ENCODE results near the gene PRPF40B. TPM values are rescaled to one million over a fixed set of nuclear protein-coding genes. Genes with fewer than 3 reads are reported as not detected.

The PRPF40B gene
- total RNA-seq, 2 donors from 2014 or later, result 21.9 to 31.4 TPM

DNA sequence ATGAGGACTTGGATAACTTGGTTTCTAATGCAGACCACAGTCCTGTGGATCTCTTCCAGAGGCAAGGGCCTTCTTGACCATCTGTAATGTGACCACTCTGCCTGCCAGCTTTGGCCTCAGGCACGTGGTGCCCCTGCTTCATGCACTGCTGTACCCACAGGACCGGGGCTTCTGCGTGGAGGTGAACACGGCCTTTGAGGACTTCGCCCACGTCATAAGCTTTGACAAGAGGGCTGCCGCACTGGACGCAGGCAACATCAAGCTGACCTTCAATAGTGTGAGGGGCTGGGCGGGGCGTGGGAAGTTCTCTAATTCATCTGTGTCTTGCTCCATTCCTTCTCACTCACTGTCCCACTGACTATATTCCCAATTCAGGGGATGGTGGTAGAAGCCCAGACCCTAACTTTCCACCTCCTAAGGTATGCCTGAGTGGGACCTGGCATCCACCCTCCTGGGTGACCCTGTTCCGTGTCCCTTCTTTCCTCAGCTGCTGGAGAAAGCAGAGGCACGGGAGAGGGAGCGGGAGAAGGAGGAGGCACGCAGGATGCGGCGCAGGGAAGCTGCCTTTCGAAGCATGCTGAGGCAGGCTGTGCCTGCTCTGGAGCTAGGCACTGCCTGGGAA lies 18.5 kb downstream of the PRPF40B start:
- ATAC-seq (ENCODE audit: insufficient number of reproducible peaks, low FRiP score, low read depth) (no peak), DNase-seq (ENCODE audit: low spot score) (no peak)
- Histone ChIP-seq H3K27me3 (replicated peaks; ENCODE audit: insufficient read depth) (no peaks in the 10 kb centered on the region), H3K4me1 (ENCODE audit: control insufficient read depth in 1 of 2, low read depth in 2 of 2) (peaks cover 0 to 1% of the 10 kb centered on the region in 2 donors), H3K27ac (no peak overlapping the region), H3K4me3 (no peak overlapping the region), H3K9me3 (no peaks in the 10 kb centered on the region), H3K36me3 (peaks cover 54% of the 10 kb centered on the region)
- TF ChIP-seq, protein P1, sequence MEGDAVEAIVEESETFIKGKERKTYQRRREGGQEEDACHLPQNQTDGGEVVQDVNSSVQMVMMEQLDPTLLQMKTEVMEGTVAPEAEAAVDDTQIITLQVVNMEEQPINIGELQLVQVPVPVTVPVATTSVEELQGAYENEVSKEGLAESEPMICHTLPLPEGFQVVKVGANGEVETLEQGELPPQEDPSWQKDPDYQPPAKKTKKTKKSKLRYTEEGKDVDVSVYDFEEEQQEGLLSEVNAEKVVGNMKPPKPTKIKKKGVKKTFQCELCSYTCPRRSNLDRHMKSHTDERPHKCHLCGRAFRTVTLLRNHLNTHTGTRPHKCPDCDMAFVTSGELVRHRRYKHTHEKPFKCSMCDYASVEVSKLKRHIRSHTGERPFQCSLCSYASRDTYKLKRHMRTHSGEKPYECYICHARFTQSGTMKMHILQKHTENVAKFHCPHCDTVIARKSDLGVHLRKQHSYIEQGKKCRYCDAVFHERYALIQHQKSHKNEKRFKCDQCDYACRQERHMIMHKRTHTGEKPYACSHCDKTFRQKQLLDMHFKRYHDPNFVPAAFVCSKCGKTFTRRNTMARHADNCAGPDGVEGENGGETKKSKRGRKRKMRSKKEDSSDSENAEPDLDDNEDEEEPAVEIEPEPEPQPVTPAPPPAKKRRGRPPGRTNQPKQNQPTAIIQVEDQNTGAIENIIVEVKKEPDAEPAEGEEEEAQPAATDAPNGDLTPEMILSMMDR (IDR thresholded peaks at IDR 0.05), result no peak

DNA sequence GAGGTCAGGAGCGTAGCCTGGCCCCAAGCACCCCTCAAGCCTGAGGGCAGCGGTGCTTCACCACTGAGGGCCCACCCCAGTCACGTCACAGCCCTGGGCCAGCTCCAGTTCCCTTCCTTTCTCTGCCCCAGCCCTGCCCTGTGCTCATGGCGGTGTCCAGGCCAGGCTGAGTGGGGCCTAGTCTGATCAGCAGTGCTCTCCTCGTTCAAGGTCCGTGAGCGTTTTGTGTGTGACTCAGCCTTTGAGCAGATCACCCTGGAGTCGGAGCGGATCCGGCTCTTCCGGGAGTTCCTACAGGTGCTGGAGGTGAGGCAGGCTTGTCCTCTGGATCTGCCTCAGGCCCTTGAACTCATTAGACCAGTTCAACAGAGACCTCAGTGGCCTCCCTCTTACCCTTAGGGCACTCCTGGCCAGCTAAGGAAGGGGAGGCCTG lies 19.0 kb downstream of the PRPF40B start:
- H3K36me3 ChIP-seq, result peaks cover 53% of the 10 kb centered on the region
- no peaks in the 10 kb centered on the region for H3K27me3 ChIP-seq (replicated peaks; ENCODE audit: insufficient read depth)
- no peak for ATAC-seq (ENCODE audit: insufficient number of reproducible peaks, low FRiP score, low read depth)
- no peaks in the 10 kb centered on the region for H3K9me3 ChIP-seq
- DNase-seq (ENCODE audit: low spot score), result no peak
- peaks cover 5 to 7% of the 10 kb centered on the region in 2 donors for H3K4me1 ChIP-seq (ENCODE audit: control insufficient read depth in 1 of 2, low read depth in 2 of 2)
- no peak overlapping the region for H3K27ac ChIP-seq
- H3K4me3 ChIP-seq, result no peak overlapping the region
- TF ChIP-seq, protein P1 (IDR thresholded peaks at IDR 0.05), result no peak

DNA sequence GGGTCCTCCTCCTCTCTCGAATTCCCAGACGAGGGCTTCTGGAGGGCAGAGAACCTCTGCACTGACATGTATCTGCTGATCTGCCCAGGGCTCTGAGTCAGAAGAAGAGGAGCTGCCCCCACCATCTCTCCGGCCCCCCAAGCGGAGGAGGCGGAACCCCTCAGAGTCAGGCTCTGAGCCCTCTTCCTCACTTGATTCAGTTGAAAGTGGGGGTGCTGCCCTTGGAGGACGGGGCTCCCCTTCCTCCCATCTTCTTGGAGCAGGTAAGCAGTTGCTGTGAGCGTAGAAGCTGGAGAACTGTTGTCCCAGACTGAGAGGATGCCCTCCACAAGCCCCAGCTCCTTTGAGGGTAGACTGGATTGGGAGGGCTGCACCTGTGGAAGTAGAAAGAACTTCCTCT lies 19.8 kb downstream of the PRPF40B start:
- DNase-seq (ENCODE audit: low spot score), result no peak
- TF ChIP-seq, protein P1 (IDR thresholded peaks at IDR 0.05), result no peak
- no peak overlapping the region for H3K27ac ChIP-seq

DNA sequence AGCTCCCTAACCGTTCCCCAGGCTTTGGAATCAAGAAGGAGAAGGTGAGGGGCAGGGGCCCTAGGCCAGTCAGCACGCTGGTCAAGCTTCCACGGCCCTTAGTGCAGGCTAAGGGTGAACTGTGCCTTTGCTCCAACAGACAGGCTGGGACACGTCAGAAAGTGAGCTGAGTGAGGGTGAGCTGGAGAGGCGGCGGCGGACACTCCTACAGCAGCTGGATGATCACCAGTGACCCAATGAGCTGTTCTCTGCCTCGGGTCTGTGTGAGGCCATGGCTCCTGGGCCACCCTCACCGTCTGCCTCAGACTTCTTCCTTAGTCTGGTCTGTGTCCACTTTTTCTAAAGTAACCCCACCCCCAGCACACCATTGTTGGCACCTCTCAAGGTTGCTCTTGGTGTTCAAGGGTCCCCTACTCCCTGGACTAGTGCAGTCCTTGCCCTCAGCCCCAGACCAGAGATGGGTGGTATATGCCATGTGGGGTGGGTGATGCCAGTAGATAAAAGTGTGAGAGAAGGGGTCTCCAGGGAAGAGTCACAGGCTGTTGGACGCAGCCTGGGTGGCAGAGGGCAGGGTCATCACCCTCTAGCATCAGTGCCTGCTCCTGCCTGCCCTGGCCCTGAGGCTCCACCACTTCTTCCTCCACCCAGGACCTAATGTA lies 20.7 kb downstream of the PRPF40B start:
- TF ChIP-seq, protein P1 (IDR thresholded peaks at IDR 0.05), result no peak
- H3K9me3 ChIP-seq, result no peaks in the 10 kb centered on the region
- DNase-seq (ENCODE audit: low spot score) (no peak), ATAC-seq (ENCODE audit: insufficient number of reproducible peaks, low FRiP score, low read depth) (no peak)
- H3K36me3 ChIP-seq, result peaks cover 44% of the 10 kb centered on the region
- no peak overlapping the region for H3K4me3 ChIP-seq
- no peak overlapping the region for H3K27ac ChIP-seq
- H3K4me1 ChIP-seq (ENCODE audit: control insufficient read depth in 1 of 2, low read depth in 2 of 2), result peaks cover 14 to 21% of the 10 kb centered on the region in 2 donors
- H3K27me3 ChIP-seq (replicated peaks; ENCODE audit: insufficient read depth), result no peaks in the 10 kb centered on the region

More for the DNA sequence above, 19.8 kb downstream of the PRPF40B start:
- no peaks in the 10 kb centered on the region for H3K27me3 ChIP-seq (replicated peaks; ENCODE audit: insufficient read depth)
- H3K9me3 ChIP-seq, result no peaks in the 10 kb centered on the region
- H3K4me3 ChIP-seq, result no peak overlapping the region
- peaks cover 49% of the 10 kb centered on the region for H3K36me3 ChIP-seq
- ATAC-seq (ENCODE audit: insufficient number of reproducible peaks, low FRiP score, low read depth), result no peak
- peaks cover 12 to 14% of the 10 kb centered on the region in 2 donors for H3K4me1 ChIP-seq (ENCODE audit: control insufficient read depth in 1 of 2, low read depth in 2 of 2)

DNA sequence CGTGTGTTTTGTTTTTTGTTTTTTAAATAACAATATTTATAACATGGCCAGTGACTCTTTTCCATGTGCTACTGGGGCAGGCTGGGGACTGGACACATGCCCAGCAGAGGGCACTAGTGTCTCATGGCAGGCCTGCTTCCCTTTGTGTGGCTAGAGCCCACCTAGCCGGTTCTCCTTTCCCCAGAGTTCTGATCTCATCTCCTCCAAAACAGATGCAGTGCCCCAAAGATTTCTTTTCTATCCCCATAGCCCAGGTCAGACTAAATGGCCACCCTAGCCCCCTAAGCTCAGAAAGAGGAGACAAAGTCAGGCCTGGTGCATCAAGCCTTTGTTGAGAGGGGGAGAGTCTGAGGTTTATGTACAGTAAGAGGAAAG lies 21.2 kb downstream of the PRPF40B start:
- Histone ChIP-seq H3K4me3 (no peak overlapping the region), H3K4me1 (ENCODE audit: control insufficient read depth in 1 of 2, low read depth in 2 of 2) (peaks cover 14 to 21% of the 10 kb centered on the region in 2 donors), H3K27me3 (replicated peaks; ENCODE audit: insufficient read depth) (no peaks in the 10 kb centered on the region), H3K9me3 (no peaks in the 10 kb centered on the region), H3K27ac (no peak overlapping the region), H3K36me3 (peaks cover 40% of the 10 kb centered on the region)
- TF ChIP-seq, protein P1 (IDR thresholded peaks at IDR 0.05), result peak; percentile 90
- ATAC-seq (ENCODE audit: insufficient number of reproducible peaks, low FRiP score, low read depth), result no peak
- no peak for DNase-seq (ENCODE audit: low spot score)
